Measurements from ENCODE around the gene ACSL1. TPM values are rescaled to one million over a fixed set of nuclear protein-coding genes. Genes with fewer than 3 reads are reported as not detected.

The ACSL1 gene

GRCh38 chr4:184705692-184706091, 120.1 kb downstream of the ACSL1 start:
- Histone ChIP-seq H3K27ac (replicated peaks) (no peak overlapping the region), H3K4me3 (replicated peaks; ENCODE audit: insufficient read depth, low read length) (no peak overlapping the region), H3K27me3 (ENCODE audit: insufficient read depth, poor library complexity, severe bottlenecking) (no peaks in the 10 kb centered on the region)
- no peak for DNase-seq (ENCODE audit: low read depth in 1 of 2, low spot score in 1 of 2)
- TF ChIP-seq, protein P1, sequence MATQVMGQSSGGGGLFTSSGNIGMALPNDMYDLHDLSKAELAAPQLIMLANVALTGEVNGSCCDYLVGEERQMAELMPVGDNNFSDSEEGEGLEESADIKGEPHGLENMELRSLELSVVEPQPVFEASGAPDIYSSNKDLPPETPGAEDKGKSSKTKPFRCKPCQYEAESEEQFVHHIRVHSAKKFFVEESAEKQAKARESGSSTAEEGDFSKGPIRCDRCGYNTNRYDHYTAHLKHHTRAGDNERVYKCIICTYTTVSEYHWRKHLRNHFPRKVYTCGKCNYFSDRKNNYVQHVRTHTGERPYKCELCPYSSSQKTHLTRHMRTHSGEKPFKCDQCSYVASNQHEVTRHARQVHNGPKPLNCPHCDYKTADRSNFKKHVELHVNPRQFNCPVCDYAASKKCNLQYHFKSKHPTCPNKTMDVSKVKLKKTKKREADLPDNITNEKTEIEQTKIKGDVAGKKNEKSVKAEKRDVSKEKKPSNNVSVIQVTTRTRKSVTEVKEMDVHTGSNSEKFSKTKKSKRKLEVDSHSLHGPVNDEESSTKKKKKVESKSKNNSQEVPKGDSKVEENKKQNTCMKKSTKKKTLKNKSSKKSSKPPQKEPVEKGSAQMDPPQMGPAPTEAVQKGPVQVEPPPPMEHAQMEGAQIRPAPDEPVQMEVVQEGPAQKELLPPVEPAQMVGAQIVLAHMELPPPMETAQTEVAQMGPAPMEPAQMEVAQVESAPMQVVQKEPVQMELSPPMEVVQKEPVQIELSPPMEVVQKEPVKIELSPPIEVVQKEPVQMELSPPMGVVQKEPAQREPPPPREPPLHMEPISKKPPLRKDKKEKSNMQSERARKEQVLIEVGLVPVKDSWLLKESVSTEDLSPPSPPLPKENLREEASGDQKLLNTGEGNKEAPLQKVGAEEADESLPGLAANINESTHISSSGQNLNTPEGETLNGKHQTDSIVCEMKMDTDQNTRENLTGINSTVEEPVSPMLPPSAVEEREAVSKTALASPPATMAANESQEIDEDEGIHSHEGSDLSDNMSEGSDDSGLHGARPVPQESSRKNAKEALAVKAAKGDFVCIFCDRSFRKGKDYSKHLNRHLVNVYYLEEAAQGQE (IDR thresholded peaks at IDR 0.05; ENCODE audit: insufficient replicate concordance, low read depth): no peak
- TF ChIP-seq POLR2AphosphoS5 (IDR thresholded peaks at IDR 0.05; ENCODE audit: low read depth) (no peak), GABPA (IDR thresholded peaks at IDR 0.05; ENCODE audit: low read depth) (no peak), SPI1 (IDR thresholded peaks at IDR 0.05; ENCODE audit: borderline replicate concordance, low read depth) (no peak)
- TF ChIP-seq, protein P2, sequence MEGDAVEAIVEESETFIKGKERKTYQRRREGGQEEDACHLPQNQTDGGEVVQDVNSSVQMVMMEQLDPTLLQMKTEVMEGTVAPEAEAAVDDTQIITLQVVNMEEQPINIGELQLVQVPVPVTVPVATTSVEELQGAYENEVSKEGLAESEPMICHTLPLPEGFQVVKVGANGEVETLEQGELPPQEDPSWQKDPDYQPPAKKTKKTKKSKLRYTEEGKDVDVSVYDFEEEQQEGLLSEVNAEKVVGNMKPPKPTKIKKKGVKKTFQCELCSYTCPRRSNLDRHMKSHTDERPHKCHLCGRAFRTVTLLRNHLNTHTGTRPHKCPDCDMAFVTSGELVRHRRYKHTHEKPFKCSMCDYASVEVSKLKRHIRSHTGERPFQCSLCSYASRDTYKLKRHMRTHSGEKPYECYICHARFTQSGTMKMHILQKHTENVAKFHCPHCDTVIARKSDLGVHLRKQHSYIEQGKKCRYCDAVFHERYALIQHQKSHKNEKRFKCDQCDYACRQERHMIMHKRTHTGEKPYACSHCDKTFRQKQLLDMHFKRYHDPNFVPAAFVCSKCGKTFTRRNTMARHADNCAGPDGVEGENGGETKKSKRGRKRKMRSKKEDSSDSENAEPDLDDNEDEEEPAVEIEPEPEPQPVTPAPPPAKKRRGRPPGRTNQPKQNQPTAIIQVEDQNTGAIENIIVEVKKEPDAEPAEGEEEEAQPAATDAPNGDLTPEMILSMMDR (IDR thresholded peaks at IDR 0.05; ENCODE audit: insufficient read depth, low read length): no peak

Small RNA genes within 50 kb of the gene (microRNA-seq; reads per million reads assigned to microRNA genes)
- gene MIR3945: not detected

All from HL-60 (cell line).